Measurements from ENCODE around the gene SEMA4B.

GRCh38 chr15:90194655-90195054 is 6.5 kb upstream of the SEMA4B start:
- TF ChIP-seq CTCF (IDR thresholded peaks at IDR 0.05) (no peak), EP300 (IDR thresholded peaks at IDR 0.05) (no peak), POLR2AphosphoS5 (IDR thresholded peaks at IDR 0.05) (no peak)
